ENCODE data around the gene ANKZF1. TPM values are rescaled to one million over a fixed set of nuclear protein-coding genes. Genes with fewer than 3 reads are reported as not detected.

ANKZF1 gene
- total RNA-seq, 1 experiment from 2014 or later, result 36.2 TPM

GRCh38 chr2:219207134-219207883, 22.3 kb upstream of the ANKZF1 start:
- in situ Hi-C loops (cut with HindIII; ENCODE audit: low pct_unique_long_range_greater_than_20kb, low sequenced_read_pairs), result no loop called here
- TF ChIP-seq POLR2AphosphoS5 (IDR thresholded peaks at IDR 0.05; ENCODE audit: low read depth, low read length) (0 out of 2 replicates have a peak, but pooled peaks have one; percentile 4), TCF7L2 (IDR thresholded peaks at IDR 0.05; ENCODE audit: low read depth, low read length) (no peak)
- CTCF ChIA-PET, result no interaction called here

GRCh38 chr2:219207884-219208740, 21.5 kb upstream of the ANKZF1 start:
- intact Hi-C loops (cut with micrococcal nuclease; ENCODE audit: unreplicated experiment), result no loop called here
- Histone ChIP-seq H3K4me3 (ENCODE audit: low read depth in 2 of 2, low read length in 2 of 2) (peak overlapping the region; percentile 55 to 93), H3K9me3 (ENCODE audit: control insufficient read depth, insufficient read depth, low read depth, low read length) (no peaks in the 10 kb centered on the region), H3K4me1 (ENCODE audit: control insufficient read depth, insufficient read depth, low read length) (peaks cover 16% of the 10 kb centered on the region), H3K27ac (ENCODE audit: low read length) (peak overlapping the region; percentile 84), H3K27me3 (ENCODE audit: control insufficient read depth, insufficient read depth, low read length) (no peaks in the 10 kb centered on the region), H3K36me3 (ENCODE audit: control insufficient read depth, insufficient read depth, low read length) (0 out of 2 replicates have a peak, but pooled peaks cover 2% of the 10 kb centered on the region)
- no peak for DNase-seq (ENCODE audit: low read depth, low spot score)
- CTCF ChIA-PET, result no interaction called here
- ATAC-seq, result no peak
- no peak for TF ChIP-seq SIN3A (IDR thresholded peaks at IDR 0.05; ENCODE audit: borderline replicate concordance, insufficient read depth, low read depth, low read length)
- TF ChIP-seq CTCF (IDR thresholded peaks at IDR 0.05), result no peak
- TF ChIP-seq POLR2AphosphoS5 (IDR thresholded peaks at IDR 0.05; ENCODE audit: low read depth, low read length), result no peak
- no peak for TF ChIP-seq TCF7L2 (IDR thresholded peaks at IDR 0.05; ENCODE audit: low read depth, low read length)
- TF ChIP-seq REST (IDR thresholded peaks at IDR 0.05; ENCODE audit: insufficient read depth in 1 of 2, low read depth in 2 of 2, low read length in 1 of 2), result no peak
- BruUV-seq (replicated peaks), result no TSS peak
- in situ Hi-C loops (cut with HindIII; ENCODE audit: low pct_unique_long_range_greater_than_20kb, low sequenced_read_pairs), result no loop called here
- POLR2A ChIA-PET, result no interaction called here

More at GRCh38 chr2:219207134-219207883, 22.3 kb upstream of the ANKZF1 start:
- no peaks in the 10 kb centered on the region for H3K9me3 ChIP-seq (ENCODE audit: control insufficient read depth, insufficient read depth, low read depth, low read length)
- no peak for DNase-seq (ENCODE audit: low read depth, low spot score)
- POLR2A ChIA-PET, result interaction anchor here (0.7 kb wide), 1 partner anchor 947 kb away, joined by 6 read pairs; the partner anchor contains the start of gene GPBAR1
- peak overlapping the region; percentile 55 to 93 for H3K4me3 ChIP-seq (ENCODE audit: low read depth in 2 of 2, low read length in 2 of 2)
- BruUV-seq (replicated peaks), result TSS peak; percentile 94
- H3K27ac ChIP-seq (ENCODE audit: low read length), result peak overlapping the region; percentile 84
- H3K27me3 ChIP-seq (ENCODE audit: control insufficient read depth, insufficient read depth, low read length), result no peaks in the 10 kb centered on the region
- peaks cover 16% of the 10 kb centered on the region for H3K4me1 ChIP-seq (ENCODE audit: control insufficient read depth, insufficient read depth, low read length)
- intact Hi-C loops (cut with micrococcal nuclease; ENCODE audit: unreplicated experiment), result no loop called here
- 0 out of 2 replicates have a peak, but pooled peaks cover 2% of the 10 kb centered on the region for H3K36me3 ChIP-seq (ENCODE audit: control insufficient read depth, insufficient read depth, low read length)
- peak; percentile 32 for ATAC-seq
